ENCODE measurements around the gene CCDC157.

The CCDC157 gene

DNA sequence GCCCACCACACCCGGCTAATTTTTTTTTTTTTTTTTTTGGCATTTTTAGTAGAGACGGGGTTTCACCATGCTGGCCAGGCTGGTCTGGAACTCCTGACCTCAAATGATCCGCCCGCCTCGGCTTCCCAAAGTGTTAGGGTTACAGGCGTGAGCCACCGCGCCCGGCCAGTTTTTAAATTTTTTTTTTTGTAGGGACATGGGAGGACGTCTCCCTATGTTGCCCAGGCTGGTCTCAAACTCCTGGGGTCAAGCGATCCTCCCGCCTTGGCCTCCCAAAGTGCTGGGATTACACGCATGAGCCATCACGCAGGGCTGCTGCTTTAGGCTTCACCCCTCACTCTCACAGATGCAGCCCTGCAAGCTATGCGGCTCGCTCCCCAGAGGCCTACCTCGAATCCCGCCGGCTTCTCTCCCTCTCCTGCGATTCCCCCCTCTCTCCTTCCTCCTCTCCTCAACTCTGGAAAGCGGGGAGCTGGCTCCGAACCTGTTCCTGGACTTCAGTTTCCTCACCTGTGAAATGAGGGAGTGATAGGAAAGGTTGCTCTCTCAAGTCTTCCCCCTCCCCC lies 926 bp downstream of the CCDC157 start:
- no peak for DNase-seq

DNA sequence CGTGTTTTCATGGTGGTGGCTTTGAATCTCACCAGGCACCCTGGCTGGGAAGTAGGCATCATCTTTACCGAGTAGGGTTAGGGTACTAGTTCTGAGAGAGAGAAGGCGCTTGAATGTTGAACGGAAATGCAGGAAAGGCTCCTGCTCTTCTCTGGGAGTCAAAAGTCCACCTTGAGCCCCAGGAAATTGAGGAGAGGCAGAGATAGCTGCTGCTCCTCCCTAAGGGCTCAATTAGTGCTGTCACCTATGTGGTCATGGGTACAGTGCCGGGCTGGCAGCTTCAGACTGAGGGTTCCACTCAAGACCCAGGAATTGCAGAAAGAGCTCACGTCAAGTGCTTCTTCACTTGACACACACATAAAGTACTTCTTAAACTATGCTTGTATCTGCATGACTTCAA lies 1.7 kb downstream of the CCDC157 start:
- no peak for DNase-seq

DNA sequence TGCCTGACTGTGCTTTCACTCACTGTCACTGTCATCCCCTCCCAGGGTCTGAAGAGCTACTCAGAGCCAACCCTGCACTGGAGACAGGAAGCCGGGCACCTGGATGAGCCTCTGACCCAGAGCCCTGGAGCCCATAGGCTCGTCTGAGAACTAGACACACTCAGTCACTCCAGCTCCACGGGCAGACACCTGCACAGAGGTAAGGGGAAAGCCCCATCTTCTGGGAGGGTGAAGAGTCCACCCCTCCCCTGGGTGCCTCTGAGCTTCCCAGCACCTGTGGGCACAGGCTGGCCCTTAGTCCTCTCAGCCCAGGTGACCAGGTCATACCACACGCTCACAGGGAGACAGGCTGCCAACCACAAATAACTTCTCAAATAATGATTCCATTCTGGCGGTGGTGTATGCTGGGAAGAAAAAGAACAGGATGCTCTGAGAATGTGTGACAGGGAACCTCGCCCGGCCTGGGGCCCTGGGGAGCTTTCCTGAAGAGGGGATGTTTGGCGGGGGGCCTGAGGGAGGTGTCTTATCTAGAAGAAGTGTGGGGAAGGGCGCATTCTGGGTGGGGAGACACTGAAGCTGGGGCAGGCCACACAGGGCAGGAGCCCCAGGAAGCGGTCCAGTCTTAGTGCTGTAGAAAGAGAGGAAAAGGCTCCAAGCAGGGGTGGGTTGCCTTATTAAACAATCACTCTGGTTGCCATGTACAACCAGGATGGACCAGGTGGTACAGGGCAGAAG lies 5.3 kb downstream of the CCDC157 start:
- no peak for DNase-seq

DNA sequence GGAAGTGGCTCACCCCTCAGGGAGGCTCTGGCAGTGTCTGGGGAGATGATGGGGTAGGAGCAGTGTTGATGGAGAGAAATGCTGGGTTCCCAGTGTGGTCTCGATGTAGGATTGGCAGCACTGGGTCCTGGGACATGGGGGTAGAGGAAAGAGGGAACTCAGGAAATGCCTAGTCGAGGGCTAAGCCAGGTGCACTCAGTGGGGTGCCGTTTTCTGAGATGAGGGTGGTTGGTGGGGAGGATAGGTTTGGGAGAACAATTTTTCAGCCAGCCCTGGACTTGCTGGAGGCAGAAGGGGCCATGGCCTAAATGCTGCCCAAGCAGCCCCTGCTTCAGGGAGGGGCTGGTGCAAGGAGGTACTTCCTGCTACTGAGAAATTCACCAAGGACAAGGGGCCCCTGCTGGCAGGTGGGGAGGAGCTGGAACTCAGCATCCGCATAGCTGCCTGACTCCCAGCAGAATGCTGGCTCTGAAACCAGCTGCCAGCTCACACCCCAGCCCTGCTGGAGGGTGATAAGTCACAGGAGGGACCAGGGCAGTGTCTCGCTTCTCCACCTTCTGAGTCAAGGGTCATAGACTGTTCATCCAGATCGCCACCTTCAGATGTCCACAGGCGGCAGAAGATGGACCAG lies 6.0 kb downstream of the CCDC157 start:
- no peak for DNase-seq

DNA sequence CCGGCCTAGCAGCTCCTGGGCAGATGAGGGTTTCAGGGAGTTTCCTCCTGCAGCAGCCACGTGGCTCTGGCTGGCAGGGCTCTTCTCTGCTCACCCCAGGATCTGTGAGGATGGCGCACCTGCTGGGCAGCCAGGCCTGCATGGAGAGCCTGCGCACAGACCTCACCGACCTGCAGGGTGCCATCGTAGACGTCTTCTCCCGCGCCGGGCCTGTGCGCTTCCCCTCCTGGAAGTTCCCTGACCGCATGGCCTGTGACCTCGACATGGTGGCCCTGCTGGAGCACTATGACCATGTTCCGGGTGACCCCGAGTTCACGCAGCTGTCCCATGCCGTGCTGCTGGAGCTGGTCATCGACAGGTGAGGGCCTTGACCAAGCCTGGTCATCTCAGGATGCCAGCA lies 9.1 kb downstream of the CCDC157 start:
- DNase-seq = no peak

DNA sequence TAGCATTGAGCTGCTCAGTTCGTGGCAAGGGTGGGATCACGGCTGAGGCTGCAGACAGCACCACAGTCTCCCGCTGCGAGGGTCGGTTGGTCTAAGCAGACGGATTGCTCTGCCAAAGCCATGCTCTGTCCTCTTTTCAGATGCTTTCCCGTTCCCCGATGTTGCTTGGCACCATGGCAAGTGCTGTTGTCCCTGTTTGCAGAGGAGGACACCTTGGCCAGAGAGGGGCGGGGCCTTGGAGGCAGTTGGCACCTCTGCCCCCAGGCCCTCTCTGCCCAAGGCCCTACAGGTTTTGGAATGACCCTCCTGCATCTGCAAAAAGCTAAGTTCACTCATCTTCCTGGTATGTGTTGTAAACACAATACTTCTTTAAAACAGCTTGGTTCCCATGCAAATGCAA lies 11.6 kb downstream of the CCDC157 start:
- no peak for DNase-seq

DNA sequence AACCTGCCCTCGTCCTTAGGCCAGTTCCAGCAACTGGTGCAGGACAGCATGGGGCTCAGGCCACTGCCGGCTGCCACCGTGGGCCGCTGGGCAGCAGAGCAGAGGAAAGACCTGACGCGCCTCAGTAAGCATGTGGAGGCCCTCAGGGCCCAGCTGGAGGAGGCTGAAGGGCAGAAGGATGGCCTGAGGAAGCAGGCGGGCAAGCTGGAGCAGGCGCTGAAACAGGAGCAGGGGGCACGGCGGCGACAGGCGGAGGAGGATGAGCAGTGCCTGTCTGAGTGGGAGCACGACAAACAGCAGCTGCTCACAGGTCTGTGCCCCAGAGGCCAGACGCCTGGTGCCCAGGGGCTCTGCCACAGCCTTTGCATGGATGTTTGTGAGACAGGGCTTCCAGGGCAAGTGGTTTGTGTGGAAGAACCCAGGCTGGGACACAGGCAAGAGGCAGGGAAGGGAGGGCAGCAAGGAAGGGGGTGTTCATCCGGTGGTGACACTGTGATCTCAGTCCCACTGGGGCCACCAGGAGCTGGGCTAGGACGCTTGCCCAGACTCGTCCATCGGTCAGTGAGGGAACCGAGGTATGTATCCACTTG lies 13.9 kb downstream of the CCDC157 start:
- no peak for DNase-seq

DNA sequence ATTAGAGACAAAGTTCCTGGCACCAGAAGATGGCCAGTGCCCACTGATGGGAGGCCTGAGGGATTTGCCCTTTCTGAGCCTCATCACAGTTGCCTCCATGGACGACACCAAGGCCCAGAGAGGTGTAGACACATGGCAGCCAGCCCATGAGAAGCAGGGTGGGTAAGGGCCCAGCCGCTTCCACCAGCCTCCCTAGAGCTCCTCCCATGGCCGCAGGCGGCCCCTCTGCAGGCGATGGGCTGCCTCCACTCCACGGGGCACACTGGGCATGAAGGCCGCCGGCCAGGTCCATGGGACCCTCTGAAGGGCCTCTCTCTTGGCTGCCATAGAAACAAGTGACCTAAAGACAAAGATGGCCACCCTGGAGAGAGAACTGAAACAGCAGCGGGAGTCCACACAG lies 14.5 kb downstream of the CCDC157 start:
- no peak for DNase-seq

DNA sequence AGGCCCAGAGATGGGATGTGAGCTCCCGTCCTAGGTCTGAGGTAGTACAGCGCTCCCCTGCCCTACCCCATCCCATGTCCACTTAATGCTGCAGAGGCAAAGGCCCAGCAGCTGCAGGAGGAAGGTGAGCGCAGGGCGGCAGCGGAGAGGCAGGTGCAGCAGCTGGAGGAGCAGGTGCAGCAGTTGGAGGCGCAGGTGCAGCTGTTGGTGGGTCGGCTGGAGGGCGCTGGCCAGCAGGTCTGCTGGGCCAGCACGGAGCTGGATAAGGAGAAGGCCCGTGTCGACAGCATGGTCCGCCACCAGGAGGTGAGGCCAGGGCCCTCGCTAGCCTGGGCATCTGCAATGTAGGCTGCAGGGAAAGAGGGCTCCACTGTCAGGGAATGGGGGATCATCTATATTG lies 15.2 kb downstream of the CCDC157 start:
- DNase-seq = no peak

DNA sequence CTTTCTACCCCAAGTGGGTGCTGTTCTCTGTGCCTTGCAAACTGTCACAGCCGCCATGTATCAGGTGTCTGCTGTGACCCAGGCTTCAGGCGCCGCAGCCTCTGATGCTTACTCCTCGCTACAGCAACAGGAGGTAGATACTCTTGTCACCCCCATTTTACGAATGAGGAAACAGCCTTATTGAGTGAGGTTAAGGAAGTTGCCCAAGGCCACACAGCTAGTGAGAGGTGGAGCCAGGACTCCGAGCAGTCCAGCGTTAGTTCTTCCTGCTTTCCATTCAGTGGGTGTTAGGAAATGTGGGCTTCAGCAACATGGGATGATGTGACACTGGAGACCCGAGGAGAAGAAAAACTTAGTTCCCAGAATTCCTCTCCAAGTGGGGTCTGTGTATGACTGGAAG lies 16.1 kb downstream of the CCDC157 start:
- DNase-seq = no peak

DNA sequence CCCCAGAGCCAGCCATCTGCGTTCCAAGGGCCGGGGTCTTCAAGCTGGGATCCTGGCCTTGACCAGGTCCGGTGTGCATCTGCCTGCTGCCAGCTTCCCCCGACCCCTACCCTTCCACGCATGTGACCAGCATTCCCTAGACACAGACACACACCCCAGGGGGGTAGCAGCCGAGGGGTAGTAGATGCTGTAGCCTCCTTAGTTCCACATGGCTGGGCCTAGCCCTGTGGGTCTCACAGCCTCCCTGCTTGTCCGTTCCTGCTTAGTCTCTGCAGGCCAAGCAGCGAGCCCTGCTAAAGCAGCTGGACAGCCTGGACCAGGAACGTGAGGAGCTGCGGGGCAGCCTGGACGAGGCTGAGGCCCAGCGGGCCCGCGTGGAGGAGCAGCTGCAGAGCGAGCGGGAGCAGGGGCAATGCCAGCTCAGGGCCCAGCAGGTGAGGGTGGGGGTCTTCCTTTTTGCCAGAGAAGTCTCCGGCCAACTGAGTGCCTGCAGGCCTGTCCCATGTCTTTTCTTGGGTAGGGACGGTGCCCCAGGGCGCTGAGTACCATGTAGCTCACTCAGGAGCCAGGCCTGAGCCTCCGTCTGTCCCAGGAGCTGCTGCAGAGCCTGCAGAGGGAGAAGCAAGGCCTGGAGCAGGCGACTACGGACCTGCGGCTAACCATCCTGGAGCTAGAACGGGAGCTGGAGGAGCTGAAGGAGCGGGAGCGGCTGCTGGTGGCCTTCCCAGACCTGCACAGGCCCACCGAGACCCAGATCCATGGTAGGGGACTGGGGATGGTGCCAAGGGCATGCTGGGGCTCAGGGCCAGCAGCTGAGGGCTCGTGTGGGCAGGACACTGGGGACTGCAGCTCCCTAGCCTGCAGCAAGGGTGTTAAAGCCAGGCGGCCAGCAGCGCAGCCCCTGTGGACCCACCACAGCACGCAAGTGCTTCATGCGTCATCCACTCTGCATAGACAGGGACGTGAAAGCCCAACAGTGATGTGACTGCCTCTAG lies 16.8 kb downstream of the CCDC157 start:
- DNase-seq = no peak

DNA sequence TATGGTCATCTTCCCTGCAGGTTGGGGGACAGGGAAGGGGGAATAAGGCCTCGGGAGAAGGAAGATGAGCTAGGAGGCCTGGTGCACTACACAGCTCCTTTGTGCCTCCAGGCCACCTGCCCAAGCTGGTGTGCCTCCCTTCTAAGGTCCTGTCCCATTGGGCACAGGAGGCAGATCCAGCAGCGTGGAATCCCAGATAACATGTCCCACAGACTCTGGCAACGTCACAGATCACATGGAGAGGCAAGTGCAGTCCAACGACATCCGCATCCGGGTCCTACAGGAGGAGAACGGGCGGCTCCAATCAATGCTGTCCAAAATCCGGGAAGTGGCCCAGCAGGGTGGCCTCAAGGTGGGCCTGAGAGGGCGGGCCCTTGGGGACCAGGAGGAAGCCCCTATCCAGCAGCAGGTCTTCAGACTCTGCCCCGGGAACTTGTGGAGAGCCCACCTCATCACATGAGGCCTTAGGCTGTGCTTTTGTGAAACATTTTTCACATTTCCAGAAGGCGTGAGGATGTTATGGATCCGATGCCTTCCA lies 18.6 kb downstream of the CCDC157 start:
- no peak for DNase-seq

DNA sequence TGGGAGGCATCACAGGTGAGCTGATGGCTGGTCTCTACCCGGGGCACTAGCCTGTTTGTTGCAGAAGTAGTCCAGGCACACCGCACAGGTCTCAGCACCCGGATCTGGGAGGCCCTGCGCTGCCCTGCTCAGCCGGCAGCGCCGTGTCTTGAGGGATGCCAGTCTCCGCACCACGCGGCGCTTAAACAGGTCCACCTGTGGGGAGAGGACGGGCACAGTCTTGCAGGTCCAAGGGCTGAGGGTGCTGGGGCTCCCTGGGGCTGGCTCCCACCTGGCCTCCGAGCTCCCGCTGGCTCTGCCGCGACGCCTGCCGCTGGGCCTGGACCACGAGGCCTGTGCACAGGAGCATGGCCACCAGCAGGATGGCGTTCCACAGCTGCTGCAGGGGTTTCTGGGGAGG lies 23.2 kb downstream of the CCDC157 start:
- no peak for DNase-seq

DNA sequence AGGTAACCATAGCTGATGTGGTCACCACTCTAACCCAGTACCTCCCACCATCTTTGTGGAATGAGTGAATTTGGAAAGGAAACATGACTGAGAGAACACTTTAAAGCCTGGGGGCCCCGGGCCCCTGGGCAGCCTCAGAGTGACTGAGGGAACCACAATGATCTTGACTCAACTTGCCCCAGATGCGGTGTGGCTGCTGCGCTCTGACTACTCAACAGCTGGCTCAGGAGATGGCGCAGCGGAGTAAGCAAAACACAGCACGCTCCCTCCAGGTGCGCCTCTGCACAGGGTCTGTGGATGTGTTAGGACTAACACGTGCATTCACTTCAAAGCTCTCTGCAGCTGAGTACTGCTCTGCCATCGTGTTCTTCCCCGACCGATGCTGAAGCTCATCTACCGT lies 24.5 kb downstream of the CCDC157 start:
- DNase-seq = no peak

DNA sequence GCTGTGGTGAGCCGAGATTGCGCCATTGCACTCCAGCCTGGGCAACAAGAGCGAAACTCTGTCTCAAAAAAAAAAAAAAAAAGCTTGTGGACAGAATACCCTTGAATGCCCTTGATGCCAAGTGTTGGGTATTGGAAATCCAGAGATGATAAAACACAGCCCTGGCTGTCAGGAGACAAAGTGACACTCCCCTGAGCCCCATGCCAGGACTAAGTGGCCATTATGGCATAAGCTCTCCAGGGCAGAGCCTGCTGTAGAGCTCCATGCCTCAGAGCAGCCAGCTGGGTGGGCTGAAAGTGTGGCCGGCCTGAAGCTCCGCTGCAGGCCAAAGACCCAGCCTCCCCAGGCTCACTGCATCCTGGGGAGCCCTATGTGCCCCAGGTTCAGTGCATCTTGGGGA lies 25.5 kb downstream of the CCDC157 start:
- no peak for DNase-seq

DNA sequence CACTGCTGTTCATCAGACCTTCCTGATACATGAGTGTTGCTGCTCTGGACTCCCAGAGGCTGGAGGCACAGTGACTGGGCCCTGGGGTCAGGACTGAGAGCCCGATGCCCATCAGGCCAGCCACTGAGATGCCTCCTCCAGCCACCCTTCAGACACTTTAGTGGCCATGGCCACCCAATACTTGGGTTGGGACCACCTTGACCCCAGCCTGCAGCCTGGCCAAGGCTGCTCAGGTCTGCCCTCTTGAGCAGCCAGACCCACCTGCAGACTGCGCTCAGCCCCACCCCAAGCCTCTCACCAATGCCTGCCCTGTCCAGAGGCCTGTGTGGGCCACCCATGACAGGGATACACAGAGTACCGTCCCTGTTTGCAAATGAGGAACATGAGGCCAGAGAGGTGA lies 26.3 kb downstream of the CCDC157 start:
- DNase-seq = no peak

DNA sequence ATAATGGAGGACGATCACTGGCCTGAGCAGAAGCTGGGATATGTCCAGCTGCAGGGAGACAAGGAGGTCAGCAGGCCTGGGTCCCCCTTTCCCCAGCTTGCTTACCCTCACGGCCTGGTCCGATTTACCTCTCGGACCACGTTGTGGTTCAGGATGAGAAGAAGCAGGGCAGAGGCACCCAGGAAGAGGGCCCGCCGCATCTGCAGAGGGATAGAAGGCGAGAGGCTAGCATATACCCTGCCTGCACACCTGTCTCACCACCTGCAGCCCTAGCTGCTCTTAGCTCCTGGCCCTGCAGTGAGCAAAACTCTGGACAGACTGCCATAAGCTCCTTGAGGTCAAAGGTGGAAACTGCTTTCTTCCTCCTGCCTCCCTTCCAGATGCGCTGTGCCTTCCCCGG lies 29.1 kb downstream of the CCDC157 start:
- DNase-seq = no peak

DNA sequence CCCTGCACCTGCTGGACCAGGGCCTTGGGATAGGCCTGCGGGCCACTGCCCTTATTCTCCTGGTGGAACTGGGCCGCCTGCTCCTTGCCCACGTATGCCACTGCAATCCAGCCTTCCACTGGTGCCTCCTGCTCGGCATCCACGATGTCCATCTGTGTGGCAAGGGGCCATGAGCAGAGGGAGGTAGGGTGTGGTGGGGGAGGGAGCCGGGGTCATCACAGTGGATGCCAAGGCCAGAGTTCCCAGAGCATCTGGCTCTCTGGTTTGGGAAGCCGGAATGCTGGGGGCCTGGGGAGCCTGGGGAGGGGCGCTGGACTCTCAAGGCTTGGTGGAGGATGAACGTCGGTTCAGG lies 29.8 kb downstream of the CCDC157 start:
- DNase-seq = no peak

DNA sequence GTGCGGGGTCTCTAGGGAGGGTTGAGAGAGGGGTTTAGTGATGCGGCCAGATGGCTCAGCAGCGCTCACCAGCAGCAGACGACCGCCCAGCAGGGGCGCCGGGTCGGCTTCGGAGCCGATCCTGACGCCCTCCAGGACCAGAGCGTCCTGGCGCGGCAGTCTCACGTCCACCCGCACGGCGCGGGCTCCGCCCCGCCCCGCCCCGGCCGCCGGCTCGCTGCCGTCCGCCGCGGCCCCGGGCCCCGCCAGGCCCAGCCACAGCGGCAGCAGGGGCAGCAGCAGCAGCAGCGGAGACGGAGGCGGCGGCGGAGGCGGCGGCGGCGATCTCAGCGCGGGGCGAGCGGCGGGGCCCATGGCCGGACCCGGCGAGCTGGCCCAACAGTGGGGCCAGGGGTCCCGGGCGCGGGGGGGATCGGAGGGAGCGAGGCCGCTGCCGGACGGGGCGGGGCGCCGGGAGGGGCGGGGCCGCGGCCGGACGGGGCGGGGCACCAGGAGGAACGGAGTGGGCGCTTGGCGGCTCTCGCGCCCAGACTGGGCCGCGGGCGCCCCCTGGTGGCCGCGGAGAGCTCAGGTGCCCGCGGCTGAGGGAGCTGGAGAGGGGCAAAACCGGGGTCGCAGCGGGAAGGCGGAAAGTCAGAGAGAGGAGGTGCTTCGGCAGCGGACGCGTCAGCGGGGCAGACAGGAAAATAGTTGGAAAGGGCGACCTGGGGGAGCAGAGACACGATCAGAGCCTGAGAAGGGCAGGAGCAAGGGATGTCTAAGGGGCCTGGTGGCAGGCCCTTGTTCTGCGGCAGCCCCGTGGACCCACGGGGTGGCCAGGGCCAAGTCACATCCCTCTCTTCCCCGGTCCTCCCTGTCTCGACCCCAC lies 30.4 kb downstream of the CCDC157 start, which contains the start of gene RNF215:
TSS of gene RNF215 (minus strand) at position 452 of the 868 bp plus-strand sequence. CDS start at position 354, 98 bp downstream.
- DNase-seq = peak; percentile 94

DNA sequence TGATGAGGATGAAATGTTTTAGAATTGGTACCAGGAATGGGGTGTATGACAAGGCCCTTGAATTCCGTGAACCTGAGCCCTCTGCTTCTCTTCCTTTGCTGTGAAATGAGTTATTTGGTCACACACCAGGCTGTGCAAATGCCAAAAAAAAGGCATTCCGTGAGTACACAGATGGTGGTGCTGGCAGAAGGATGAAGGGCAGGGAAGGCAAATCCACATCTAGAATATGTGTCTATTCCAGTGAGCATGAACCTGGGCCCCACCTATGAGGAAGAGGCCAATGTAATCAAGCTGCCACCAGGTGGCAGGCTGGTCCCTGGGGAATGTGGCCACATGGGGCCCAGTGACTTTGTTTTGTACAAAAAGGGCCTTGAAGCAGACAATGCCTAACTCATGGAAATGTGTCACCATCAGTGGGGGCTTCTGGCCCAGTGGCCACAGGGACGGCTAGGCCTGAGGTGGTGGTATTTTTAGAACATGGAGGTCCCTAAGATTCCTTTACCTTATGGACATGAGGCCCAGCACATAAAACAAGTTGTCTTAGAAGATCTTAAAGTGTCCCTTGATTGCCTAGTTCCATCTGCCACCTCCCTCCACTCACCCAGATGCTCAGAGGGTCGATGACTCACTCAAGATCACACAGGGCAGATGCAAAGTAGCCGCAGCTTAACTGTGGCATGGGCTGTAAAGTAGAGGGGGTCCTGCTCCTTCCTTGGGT lies 34.3 kb downstream of the CCDC157 start:
- DNase-seq = peak; percentile 91

Data from activated effector memory CD4-positive, alpha-beta T cell treated with anti-CD3 and anti-CD28 coated beads, Interleukin-2, amount 50 U/mL, for 16 hours (primary cell).